Measurements from ENCODE around the gene SPINK9.

DNA sequence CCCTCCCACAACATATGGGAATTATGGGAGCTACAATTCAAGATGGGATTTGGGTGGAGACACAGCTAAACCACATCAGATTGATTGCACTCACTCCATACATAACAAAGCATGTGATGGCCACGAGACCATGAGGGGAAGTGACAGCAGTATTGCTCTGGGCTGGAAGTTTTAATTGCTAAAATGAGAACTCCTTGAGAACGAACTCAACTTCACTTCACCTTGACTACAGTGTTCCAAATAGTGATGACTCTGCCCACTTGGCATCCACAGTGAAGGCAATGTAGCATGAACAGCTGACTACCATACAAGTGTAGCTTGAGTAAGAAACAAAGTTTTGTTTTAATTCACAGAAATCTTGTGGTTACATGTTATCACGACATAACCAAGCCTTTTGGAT is 23.9 kb upstream of the SPINK9 start:
- TF ChIP-seq CTCF (IDR thresholded peaks at IDR 0.05) (no peak), POLR2AphosphoS5 (IDR thresholded peaks at IDR 0.05) (no peak)

Data from transverse colon (tissue), 4 donors.